Stimulated activated naive B cell treated with anti-CD40 and anti-IgM and Interleukin-4, amounts not matched to agents 10 μg/mL and 1 μg/mL and 100 μg/mL, for 72 hours (primary cell): ENCODE data around the gene ZNF687.

Experiments
- ATAC-seq, 2 donors: fragments of 150-1000 bp; cut with Tn5 transposase; replicated peaks; 2 replicates each; pipeline ENCODE4 v1.10.0; 2021; ENCODE audit warnings: moderate library complexity in 1 of 2
- DNase-seq: peaks from one replicate; pipeline ENCODE4 v3.0.0; 2021
- H3K27ac Mint-ChIP-seq: one replicate; pipeline ENCODE4 v1.8.0; 2022; ENCODE audit warnings: mild to moderate bottlenecking, mixed read lengths
- H3K27me3 Mint-ChIP-seq, 2 donors: one replicate each; pipeline ENCODE4 v1.8.0; 2022; ENCODE audit warnings: mixed read lengths in 2 of 2
- H3K36me3 Mint-ChIP-seq, 2 donors: one replicate each; pipeline ENCODE4 v1.8.0; 2022; ENCODE audit warnings: mixed read lengths in 2 of 2, mild to moderate bottlenecking in 1 of 2
- H3K4me1 Mint-ChIP-seq, 2 donors: one replicate each; pipeline ENCODE4 v1.8.0; 2022; ENCODE audit warnings: mixed read lengths in 2 of 2, mild to moderate bottlenecking in 1 of 2
- H3K4me3 Mint-ChIP-seq, 2 donors: one replicate each; pipeline ENCODE4 v1.8.0; 2022; ENCODE audit warnings: mild to moderate bottlenecking in 2 of 2, mixed read lengths in 2 of 2, moderate library complexity in 1 of 2
- H3K9me3 Mint-ChIP-seq, 2 donors: one replicate each; pipeline ENCODE4 v1.8.0; 2022; ENCODE audit warnings: mixed read lengths in 2 of 2, mild to moderate bottlenecking in 1 of 2

ZNF687 gene

GRCh38 chr1:151289080-151289935 is 7.2 kb downstream of the ZNF687 start:
- no peaks in the 10 kb centered on the region for H3K9me3 Mint-ChIP-seq
- peak overlapping the region; percentile 80 for H3K27ac Mint-ChIP-seq
- ATAC-seq, result no peak
- DNase-seq, result no peak
- H3K4me1 Mint-ChIP-seq, result peaks cover 47 to 71% of the 10 kb centered on the region in 2 donors
- no peaks in the 10 kb centered on the region for H3K27me3 Mint-ChIP-seq
- peaks cover 54 to 69% of the 10 kb centered on the region in 2 donors for H3K36me3 Mint-ChIP-seq
- H3K4me3 Mint-ChIP-seq, result peak overlapping the region in 1 of 2 donors; percentile 17

GRCh38 chr1:151289991-151290708 is 8.1 kb downstream of the ZNF687 start:
- Mint-ChIP-seq H3K4me3 (no peak overlapping the region), H3K4me1 (peaks cover 43 to 64% of the 10 kb centered on the region in 2 donors), H3K27me3 (no peaks in the 10 kb centered on the region), H3K27ac (peak overlapping the region; percentile 80), H3K36me3 (peaks cover 57 to 77% of the 10 kb centered on the region in 2 donors), H3K9me3 (no peaks in the 10 kb centered on the region)
- ATAC-seq (no peak), DNase-seq (no peak)

- ATAC-seq (no peak), DNase-seq (no peak)
- Mint-ChIP-seq H3K27me3 (no peaks in the 10 kb centered on the region), H3K9me3 (no peaks in the 10 kb centered on the region), H3K27ac (no peak overlapping the region), H3K4me1 (peaks cover 43 to 58% of the 10 kb centered on the region in 2 donors), H3K4me3 (no peak overlapping the region), H3K36me3 (peaks cover 52 to 72% of the 10 kb centered on the region in 2 donors)
Measured at GRCh38 chr1:151290709-151291303, 8.7 kb downstream of the ZNF687 start.

- Mint-ChIP-seq H3K4me3 (peak overlapping the region in 1 of 2 donors; percentile 50), H3K4me1 (peaks cover 37 to 52% of the 10 kb centered on the region in 2 donors), H3K27me3 (no peaks in the 10 kb centered on the region), H3K36me3 (peaks cover 45 to 59% of the 10 kb centered on the region in 2 donors), H3K9me3 (no peaks in the 10 kb centered on the region), H3K27ac (peak overlapping the region; percentile 95)
- peak; percentile 47 to 54 for ATAC-seq
- no peak for DNase-seq
Measured at GRCh38 chr1:151292207-151293030, 10.3 kb downstream of the ZNF687 start.

GRCh38 chr1:151293093-151293492 is 11.0 kb downstream of the ZNF687 start:
- peak overlapping the region; percentile 95 for H3K27ac Mint-ChIP-seq
- peaks cover 37 to 50% of the 10 kb centered on the region in 2 donors for H3K4me1 Mint-ChIP-seq
- ATAC-seq (peak; percentile 29 to 32), DNase-seq (no peak)
- H3K9me3 Mint-ChIP-seq, result no peaks in the 10 kb centered on the region
- peak overlapping the region; percentile 26 to 50 for H3K4me3 Mint-ChIP-seq
- peaks cover 49 to 64% of the 10 kb centered on the region in 2 donors for H3K36me3 Mint-ChIP-seq
- no peaks in the 10 kb centered on the region for H3K27me3 Mint-ChIP-seq

GRCh38 chr1:151294742-151295462 is 12.8 kb downstream of the ZNF687 start:
- no peak for ATAC-seq
- Mint-ChIP-seq H3K27ac (peak overlapping the region; percentile 51), H3K27me3 (no peaks in the 10 kb centered on the region), H3K4me3 (no peak overlapping the region), H3K36me3 (peaks cover 46 to 63% of the 10 kb centered on the region in 2 donors), H3K9me3 (no peaks in the 10 kb centered on the region), H3K4me1 (peaks cover 27 to 32% of the 10 kb centered on the region in 2 donors)
- no peak for DNase-seq

GRCh38 chr1:151309811-151310323 is 27.8 kb downstream of the ZNF687 start:
- Mint-ChIP-seq H3K4me1 (peaks cover 29 to 49% of the 10 kb centered on the region in 2 donors), H3K36me3 (peaks cover 29 to 79% of the 10 kb centered on the region in 2 donors), H3K9me3 (no peaks in the 10 kb centered on the region), H3K4me3 (no peak overlapping the region), H3K27ac (peak overlapping the region; percentile 76), H3K27me3 (no peaks in the 10 kb centered on the region)
- DNase-seq, result no peak
- no peak for ATAC-seq

- Mint-ChIP-seq H3K27ac (peak overlapping the region; percentile 47), H3K4me1 (peaks cover 29 to 59% of the 10 kb centered on the region in 2 donors), H3K9me3 (no peaks in the 10 kb centered on the region), H3K36me3 (peaks cover 25 to 76% of the 10 kb centered on the region in 2 donors), H3K4me3 (no peak overlapping the region), H3K27me3 (no peaks in the 10 kb centered on the region)
- ATAC-seq (no peak), DNase-seq (no peak)
Measured at GRCh38 chr1:151311011-151311410, 28.9 kb downstream of the ZNF687 start.

GRCh38 chr1:151311589-151312331 is 29.7 kb downstream of the ZNF687 start:
- Mint-ChIP-seq H3K9me3 (no peaks in the 10 kb centered on the region), H3K27me3 (no peaks in the 10 kb centered on the region), H3K36me3 (peaks cover 26 to 75% of the 10 kb centered on the region in 2 donors), H3K4me3 (no peak overlapping the region), H3K27ac (peak overlapping the region; percentile 88), H3K4me1 (peaks cover 29 to 64% of the 10 kb centered on the region in 2 donors)
- no peak for DNase-seq
- peak; percentile 84 to 96 for ATAC-seq

GRCh38 chr1:151312411-151312810 is 30.3 kb downstream of the ZNF687 start:
- H3K4me3 Mint-ChIP-seq, result no peak overlapping the region
- peaks cover 26 to 72% of the 10 kb centered on the region in 2 donors for H3K36me3 Mint-ChIP-seq
- peaks cover 29 to 64% of the 10 kb centered on the region in 2 donors for H3K4me1 Mint-ChIP-seq
- H3K27ac Mint-ChIP-seq, result peak overlapping the region; percentile 88
- ATAC-seq, result no peak
- no peaks in the 10 kb centered on the region for H3K27me3 Mint-ChIP-seq
- DNase-seq, result no peak
- H3K9me3 Mint-ChIP-seq, result no peaks in the 10 kb centered on the region

GRCh38 chr1:151312826-151313225 is 30.7 kb downstream of the ZNF687 start:
- Mint-ChIP-seq H3K4me1 (peaks cover 29 to 64% of the 10 kb centered on the region in 2 donors), H3K4me3 (no peak overlapping the region), H3K27me3 (no peaks in the 10 kb centered on the region), H3K9me3 (no peaks in the 10 kb centered on the region), H3K27ac (peak overlapping the region; percentile 88), H3K36me3 (peaks cover 29 to 73% of the 10 kb centered on the region in 2 donors)
- no peak for ATAC-seq
- no peak for DNase-seq

- DNase-seq, result no peak
- no peaks in the 10 kb centered on the region for H3K27me3 Mint-ChIP-seq
- no peak for ATAC-seq
- H3K4me1 Mint-ChIP-seq, result peaks cover 29 to 64% of the 10 kb centered on the region in 2 donors
- H3K36me3 Mint-ChIP-seq, result peaks cover 29 to 66% of the 10 kb centered on the region in 2 donors
- no peaks in the 10 kb centered on the region for H3K9me3 Mint-ChIP-seq
- no peak overlapping the region for H3K4me3 Mint-ChIP-seq
- no peak overlapping the region for H3K27ac Mint-ChIP-seq
Measured at GRCh38 chr1:151313501-151313900, 31.4 kb downstream of the ZNF687 start.
